IMR-90 (cell line): ENCODE results near the gene NIPAL4. TPM values are rescaled to one million over a fixed set of nuclear protein-coding genes. Genes with fewer than 3 reads are reported as not detected.

Experiments
- ATAC-seq: fragments of 200-7000 bp; cut with Tn5 transposase; 2 replicates; pipeline ENCODE4 v1.9.1; 2020; ENCODE audit warnings: low read depth, mild to moderate bottlenecking, moderate library complexity
- BruUV-seq: library from RNA; stranded (reverse); fragments of 400-500 nt; replicated peaks from 2 replicates; lab custom pipeline; 2021; lab: Mats Ljungman, UMichigan
- CTCF ChIA-PET: fragments of 300-600 bp; formaldehyde crosslinking; extraction: SDS; loops from one replicate; lab custom pipeline; 2021; ENCODE audit warnings: antibody characterized with exemption; lab: Yijun Ruan, JAX
- POLR2A ChIA-PET: fragments of 300-600 bp; sonication (Branson Sonifier 250); formaldehyde crosslinking; loops from one replicate; lab custom pipeline; 2022; ENCODE audit warnings: antibody characterized with exemption; ENCODE audit not compliant: unreplicated experiment; lab: Charles Lee
- DNase-seq: peaks from one replicate; pipeline ENCODE4 v3.0.0; 2013
- H2AFZ ChIP-seq: replicated peaks from 2 replicates; pipeline ENCODE3; 2013; ENCODE audit warnings: low read length, mild to moderate bottlenecking; ENCODE audit not compliant: poor library complexity
- H2AK5ac ChIP-seq: 2 replicates; pipeline ENCODE4 v1.6.1; 2013; ENCODE audit warnings: low read depth, low read length, inconsistent platforms
- H2AK9ac ChIP-seq: replicated peaks from 2 replicates; pipeline ENCODE3; 2013; ENCODE audit warnings: mild to moderate bottlenecking, low read depth, low read length, moderate library complexity; ENCODE audit not compliant: poor library complexity
- H2BK120ac ChIP-seq: 2 replicates; pipeline ENCODE4 v1.6.1; 2013; ENCODE audit warnings: low read depth, low read length, inconsistent platforms
- H2BK15ac ChIP-seq: 3 replicates; pipeline ENCODE4 v1.6.1; 2013; ENCODE audit warnings: low read depth, low read length, inconsistent platforms
- H2BK20ac ChIP-seq: 2 replicates; pipeline ENCODE4 v1.6.1; 2013; ENCODE audit warnings: low read depth, mild to moderate bottlenecking, inconsistent platforms, low read length, moderate library complexity
- H2BK5ac ChIP-seq: 2 replicates; pipeline ENCODE4 v1.6.1; 2013; ENCODE audit warnings: mild to moderate bottlenecking, low read depth, low read length, inconsistent platforms; ENCODE audit not compliant: poor library complexity, severe bottlenecking
- H3K14ac ChIP-seq: replicated peaks from 2 replicates; pipeline ENCODE4 v1.6.1; 2013; ENCODE audit warnings: low read depth, low read length, inconsistent platforms
- H3K18ac ChIP-seq: 2 replicates; pipeline ENCODE4 v1.6.1; 2013; ENCODE audit warnings: low read depth, low read length, control low read depth
- H3K23ac ChIP-seq: 2 replicates; pipeline ENCODE4 v1.6.1; 2013; ENCODE audit warnings: low read depth, low read length, inconsistent platforms
- H3K27ac ChIP-seq: 2 replicates; pipeline ENCODE4 v1.5.1; 2013; ENCODE audit warnings: mild to moderate bottlenecking, control low read depth, low read length; ENCODE audit not compliant: insufficient read depth
- H3K27me3 ChIP-seq: 2 replicates; pipeline ENCODE4 v1.6.1; 2013; ENCODE audit warnings: low read length; ENCODE audit not compliant: control insufficient read depth, insufficient read depth
- H3K36me3 ChIP-seq: 2 replicates; pipeline ENCODE4 v1.6.1; 2013; ENCODE audit warnings: low read length, mixed read lengths; ENCODE audit not compliant: control insufficient read depth, insufficient read depth
- H3K4ac ChIP-seq: 2 replicates; pipeline ENCODE4 v1.6.1; 2013; ENCODE audit warnings: low read depth, low read length, inconsistent platforms
- H3K4me1 ChIP-seq: 2 replicates; pipeline ENCODE4 v1.6.1; 2013; ENCODE audit warnings: low read length, mixed read lengths; ENCODE audit not compliant: control insufficient read depth, insufficient read depth
- H3K4me2 ChIP-seq: 2 replicates; pipeline ENCODE4 v1.6.1; 2013; ENCODE audit warnings: low read depth, mild to moderate bottlenecking, control low read depth, low read length, moderate library complexity
- H3K4me3 ChIP-seq: 2 replicates; pipeline ENCODE4 v1.5.1; 2013; ENCODE audit warnings: low read depth, mild to moderate bottlenecking, control low read depth, low read length, moderate library complexity; ENCODE audit not compliant: insufficient read depth
- H3K56ac ChIP-seq: 2 replicates; pipeline ENCODE4 v1.6.1; 2013; ENCODE audit warnings: low read length, inconsistent platforms; ENCODE audit not compliant: insufficient read depth; ENCODE audit errors: extremely low read depth
- H3K79me1 ChIP-seq, 2 experiments: 2 replicates each; pipeline ENCODE4 v1.6.1; 2013; ENCODE audit warnings: low read length in 2 of 2, inconsistent platforms in 1 of 2, low read depth in 1 of 2
- H3K9ac ChIP-seq: 2 replicates; pipeline ENCODE4 v1.6.1; 2013; ENCODE audit warnings: low read depth, low read length, control low read depth
- H3K9me1 ChIP-seq: 2 replicates; pipeline ENCODE4 v1.6.1; 2013; ENCODE audit warnings: low read length, inconsistent platforms; ENCODE audit not compliant: insufficient read depth
- H3K9me3 ChIP-seq: 2 replicates; pipeline ENCODE4 v1.6.1; 2013; ENCODE audit warnings: low read length; ENCODE audit not compliant: control insufficient read depth, insufficient read depth
- H4K20me1 ChIP-seq: 2 replicates; pipeline ENCODE4 v1.6.1; 2013; ENCODE audit warnings: low read length, inconsistent platforms; ENCODE audit not compliant: insufficient read depth
- H4K5ac ChIP-seq: 2 replicates; pipeline ENCODE4 v1.6.1; 2013; ENCODE audit warnings: mild to moderate bottlenecking, low read depth, low read length, control low read depth
- H4K8ac ChIP-seq, 2 experiments: 2 replicates each; pipeline ENCODE4 v1.6.1; 2013; ENCODE audit warnings: low read depth in 2 of 2, low read length in 2 of 2, control low read depth in 1 of 2, inconsistent platforms in 1 of 2
- H4K91ac ChIP-seq: 2 replicates; pipeline ENCODE4 v1.6.1; 2013; ENCODE audit warnings: low read depth, low read length, inconsistent platforms; ENCODE audit not compliant: insufficient read depth
- CEBPB ChIP-seq: IDR thresholded peaks from 2 replicates; pipeline ENCODE4 v1.6.1; 2012; ENCODE audit warnings: low read depth, low read length, improper control_type of control experiment
- MAFK ChIP-seq: IDR thresholded peaks from 2 replicates; pipeline ENCODE4 v1.6.1; 2012; ENCODE audit warnings: low read depth, low read length, improper control_type of control experiment
- RAD21 ChIP-seq: IDR thresholded peaks from 2 replicates; pipeline ENCODE4 v1.6.1; 2012; ENCODE audit warnings: low read length, improper control_type of control experiment
- RCOR1 ChIP-seq: IDR thresholded peaks from 2 replicates; pipeline ENCODE4 v1.6.1; 2012; ENCODE audit warnings: mild to moderate bottlenecking, low read length, improper control_type of control experiment; ENCODE audit not compliant: insufficient replicate concordance
- RFX5 ChIP-seq: IDR thresholded peaks from 2 replicates; pipeline ENCODE4 v1.8.0; 2012; ENCODE audit warnings: low read depth, mild to moderate bottlenecking, low read length, moderate library complexity
- WGBS, 2 experiments: methylation state at CpG; one replicate each; pipeline versions ENCODE4 v1.1.5 to v1.1.7; 2013; ENCODE audit warnings: missing lambda C conversion rate in 2 of 2; ENCODE audit not compliant: insufficient read length in 1 of 2; ENCODE audit errors: extremely low coverage in 2 of 2; 5-methylcytosine and 5-hydroxymethylcytosine counted together
- dilution Hi-C: fragments of 300-500 bp; cut with HindIII; formaldehyde crosslinking; loops from one replicate; pipeline ENCODE4 v1.14.3; 2018; ENCODE audit warnings: low sequenced_read_pairs; ENCODE audit not compliant: unreplicated experiment
- in situ Hi-C: fragments of 300-500 bp; cut with MboI; formaldehyde crosslinking; loops from 3 replicates; pipeline ENCODE4 v1.14.3; 2019; ENCODE audit warnings: low sequenced_read_pairs, inconsistent platforms, mixed read lengths
- intact Hi-C: fragments of 100-400 bp; cut with micrococcal nuclease; formaldehyde crosslinking; loops from 2 replicates; pipeline ENCODE4 v1.10.0; 2022
- polyA plus RNA-seq, 3 experiments: library from polyadenylated mRNA; depleted of rRNA; stranded (reverse); fragments of >200 nt; gene quantifications; 2 replicates each; pipeline ENCODE4 v1.2.3, GENCODE V29; 2012; ENCODE audit warnings: low replicate concordance in 1 of 3
- total RNA-seq: library from RNA; depleted of rRNA; stranded (reverse); fragments of >200 nt; gene quantifications from 2 replicates; pipeline ENCODE4 v1.2.3, GENCODE V29; 2012

The NIPAL4 gene
- total and polyA plus RNA-seq, 2 of the 4 experiments (the other 2 are of a cell fraction), result 0.18 to 0.39 TPM

DNA sequence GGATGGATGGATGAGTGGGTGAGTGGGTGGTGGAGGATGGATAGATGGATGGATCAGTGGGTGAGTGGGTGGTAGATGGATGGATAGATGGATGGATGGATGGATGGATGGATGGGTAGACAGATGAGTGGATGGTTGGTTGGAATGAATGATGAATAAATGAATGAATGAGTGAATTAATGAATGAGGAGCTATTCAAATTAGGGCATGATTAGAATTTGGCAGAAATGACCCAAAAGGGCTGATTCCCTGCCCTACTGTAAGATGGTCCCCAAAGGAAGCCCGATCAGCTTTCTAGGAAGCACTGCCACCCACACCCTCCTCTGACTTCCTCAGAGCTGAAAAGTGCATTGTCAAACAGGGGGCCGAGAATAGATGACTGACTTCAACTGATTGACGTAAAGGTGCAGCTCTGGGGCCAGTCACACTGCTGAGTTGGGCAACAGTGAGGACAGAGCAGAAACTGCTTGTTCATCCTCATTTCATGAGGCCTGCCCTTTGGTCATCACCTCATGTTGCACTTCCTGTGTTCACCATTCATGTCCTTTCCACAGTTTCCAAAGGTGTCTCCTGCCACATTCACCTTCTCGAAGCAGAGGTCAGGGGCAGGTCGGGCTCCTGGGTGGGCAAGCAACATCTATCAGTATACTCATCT, 34.3 kb downstream of the NIPAL4 start:
- in situ Hi-C loops, result no loop called here
- H4K8ac ChIP-seq, result no peak overlapping the region
- H3K79me1 ChIP-seq, result peaks cover 8 to 25% of the 10 kb centered on the region in 2 experiments
- H3K56ac ChIP-seq, result no peak overlapping the region
- no peak overlapping the region for H2BK5ac ChIP-seq
- ChIA-PET POLR2A (no interaction called here), CTCF (no interaction called here)
- H3K4ac ChIP-seq, result no peak overlapping the region
- H4K91ac ChIP-seq, result no peak overlapping the region
- ATAC-seq, result no peak
- H3K4me2 ChIP-seq, result no peak overlapping the region
- H3K36me3 ChIP-seq, result peaks cover 41% of the 10 kb centered on the region
- H2AK5ac ChIP-seq, result no peak overlapping the region
- no peak for TF ChIP-seq RAD21
- TF ChIP-seq CEBPB, result no peak
- TF ChIP-seq RCOR1, result no peak
- TF ChIP-seq MAFK, result no peak
- no peak for TF ChIP-seq RFX5
- peaks cover 3% of the 10 kb centered on the region; the same call in 1 of the 2 replicates for H3K9me1 ChIP-seq
- H2BK120ac ChIP-seq, result no peak overlapping the region
- no peak for DNase-seq
- intact Hi-C loops, result no loop called here
- H3K4me1 ChIP-seq, result no peaks in the 10 kb centered on the region
- H4K5ac ChIP-seq, result no peak overlapping the region
- no peak overlapping the region for H3K14ac ChIP-seq
- H3K23ac ChIP-seq, result no peak overlapping the region
- no peak overlapping the region for H2AFZ ChIP-seq
- H3K27me3 ChIP-seq, result no peaks in the 10 kb centered on the region
- no peak overlapping the region for H3K27ac ChIP-seq
- H3K4me3 ChIP-seq, result no peak overlapping the region
- H3K9me3 ChIP-seq, result no peaks in the 10 kb centered on the region
- no peak overlapping the region for H2BK20ac ChIP-seq
- 100% methylated on average over 2 of the region's 5 CpGs; no CpG with 5 or more reads in 1 of the 2 experiments for WGBS, 2 experiments
- H4K20me1 ChIP-seq, result no peaks in the 10 kb centered on the region
- H3K9ac ChIP-seq, result no peak overlapping the region
- H2BK15ac ChIP-seq, result no peak overlapping the region
- H2AK9ac ChIP-seq, result no peak overlapping the region
- BruUV-seq, result no TSS peak
- dilution Hi-C loops, result no loop called here
- no peak overlapping the region for H3K18ac ChIP-seq
